SU-DHL-6 (cell line): ENCODE results near the gene ZNF831.

ENCODE experiments used
- H2AFZ ChIP-seq: fragments of 200-600 bp; sonication (generic); 2 replicates; pipeline ENCODE4 v1.6.1; 2014; ENCODE audit warnings: low read depth, mild to moderate bottlenecking, moderate library complexity, mixed read lengths, antibody characterized with exemption, low read length; ENCODE audit not compliant: severe bottlenecking
- H3F3A ChIP-seq: fragments of 200-600 bp; shearing (Covaris generic); 2 replicates; pipeline ENCODE4 v1.6.0; 2016; ENCODE audit warnings: antibody characterized with exemption, mild to moderate bottlenecking; ENCODE audit not compliant: insufficient read depth
- H3K27ac ChIP-seq: fragments of 200-600 bp; sonication (generic); 2 replicates; pipeline ENCODE4 v1.5.1; 2016; ENCODE audit warnings: low read depth, mild to moderate bottlenecking, low read length, moderate library complexity, mixed read lengths
- H3K27me3 ChIP-seq: fragments of 200-600 bp; sonication (generic), shearing (Covaris generic); 2 replicates; pipeline ENCODE4 v1.6.0; 2014; ENCODE audit warnings: mild to moderate bottlenecking, low read length
- H3K36me3 ChIP-seq: fragments of 200-600 bp; sonication (generic); 2 replicates; pipeline ENCODE4 v1.6.1; 2014; ENCODE audit warnings: mild to moderate bottlenecking, low read length, mixed read lengths
- H3K4me2 ChIP-seq: fragments of 300-600, 200-600 bp; shearing (Covaris generic), sonication (generic); 2 replicates; pipeline ENCODE4 v1.6.0; 2014; ENCODE audit warnings: low read length, low read depth, mild to moderate bottlenecking; ENCODE audit not compliant: poor library complexity, severe bottlenecking
- H3K4me3 ChIP-seq: fragments of 200-600 bp; sonication (generic); 2 replicates; pipeline ENCODE4 v1.5.1; 2014; ENCODE audit warnings: antibody characterized with exemption, low read length, mild to moderate bottlenecking, mixed read lengths; ENCODE audit not compliant: insufficient read depth, poor library complexity, severe bottlenecking
- H3K79me2 ChIP-seq: fragments of 200-600 bp; sonication (generic); 2 replicates; pipeline ENCODE4 v1.6.1; 2014; ENCODE audit warnings: mild to moderate bottlenecking, low read length, moderate library complexity; ENCODE audit not compliant: insufficient read depth
- H3K9ac ChIP-seq: fragments of 200-600 bp; sonication (generic); 2 replicates; pipeline ENCODE4 v1.7.0; 2014; ENCODE audit warnings: mild to moderate bottlenecking, low read length
- H3K9me2 ChIP-seq: fragments of 200-600 bp; sonication (generic); replicated peaks from 2 replicates; pipeline ENCODE4 v1.6.1; 2014; ENCODE audit warnings: low read length; ENCODE audit not compliant: insufficient read depth
- H3K9me3 ChIP-seq: fragments of 200-600 bp; sonication (generic); 2 replicates; pipeline ENCODE4 v1.6.1; 2014; ENCODE audit warnings: low read length, mixed read lengths; ENCODE audit not compliant: insufficient read depth
- H4K20me1 ChIP-seq: fragments of 200-600 bp; sonication (generic); 2 replicates; pipeline ENCODE4 v1.6.1; 2014; ENCODE audit warnings: low read depth, mild to moderate bottlenecking, antibody characterized with exemption, low read length, moderate library complexity, mixed read lengths
- CTCF ChIP-seq: fragments of 200-600 bp; sonication (generic); IDR thresholded peaks from one replicate; pipeline ENCODE4 v1.5.1; 2017; ENCODE audit warnings: antibody characterized with exemption, mild to moderate bottlenecking, low read length, moderate library complexity; ENCODE audit not compliant: insufficient read depth, poor library complexity, severe bottlenecking
- EZH2phosphoT487 ChIP-seq: fragments of 200-600 bp; sonication (generic), shearing (Covaris generic); conservative IDR thresholded peaks from 2 replicates; pipeline ENCODE4 v1.6.1; 2018; ENCODE audit warnings: mild to moderate bottlenecking, antibody characterized with exemption, low read length, moderate library complexity, mixed read lengths

ZNF831 gene

GRCh38 chr20:59295531-59295930, 131.9 kb downstream of the ZNF831 start:
- H3K9me3 ChIP-seq: no peaks in the 10 kb centered on the region
- no peak overlapping the region for H2AFZ ChIP-seq
- no peak overlapping the region for H3K4me3 ChIP-seq
- H3K9ac ChIP-seq: no peak overlapping the region
- no peaks in the 10 kb centered on the region for H3F3A ChIP-seq
- no peaks in the 10 kb centered on the region for H4K20me1 ChIP-seq
- no peak overlapping the region for H3K4me2 ChIP-seq
- H3K9me2 ChIP-seq: no peaks in the 10 kb centered on the region
- H3K27ac ChIP-seq: no peak overlapping the region
- TF ChIP-seq EZH2phosphoT487: no peak
- no peak for TF ChIP-seq CTCF
- H3K27me3 ChIP-seq: 0 out of 2 replicates have a peak, but pooled peaks cover 5% of the 10 kb centered on the region
- no peaks in the 10 kb centered on the region for H3K36me3 ChIP-seq
- no peaks in the 10 kb centered on the region for H3K79me2 ChIP-seq

- Histone ChIP-seq H3K27me3 (0 out of 2 replicates have a peak, but pooled peaks cover 5% of the 10 kb centered on the region), H3K9me3 (no peaks in the 10 kb centered on the region), H3F3A (no peaks in the 10 kb centered on the region), H3K4me2 (no peak overlapping the region), H4K20me1 (no peaks in the 10 kb centered on the region), H3K79me2 (no peaks in the 10 kb centered on the region), H3K4me3 (no peak overlapping the region), H2AFZ (no peak overlapping the region), H3K9me2 (no peaks in the 10 kb centered on the region), H3K27ac (no peak overlapping the region), H3K36me3 (no peaks in the 10 kb centered on the region), H3K9ac (no peak overlapping the region)
- TF ChIP-seq CTCF (no peak), EZH2phosphoT487 (no peak)
Observed at GRCh38 chr20:59297686-59298085, 134.1 kb downstream of the ZNF831 start.

GRCh38 chr20:59299945-59300332, 136.3 kb downstream of the ZNF831 start:
- Histone ChIP-seq H3K4me2 (no peak overlapping the region), H2AFZ (no peak overlapping the region), H3K9me3 (no peaks in the 10 kb centered on the region), H3K36me3 (no peaks in the 10 kb centered on the region), H3K9me2 (no peaks in the 10 kb centered on the region), H3K27me3 (0 out of 2 replicates have a peak, but pooled peaks cover 8% of the 10 kb centered on the region), H3K79me2 (no peaks in the 10 kb centered on the region), H3K9ac (no peak overlapping the region), H3K4me3 (no peak overlapping the region), H4K20me1 (no peaks in the 10 kb centered on the region), H3F3A (no peaks in the 10 kb centered on the region), H3K27ac (no peak overlapping the region)
- TF ChIP-seq CTCF (no peak), EZH2phosphoT487 (no peak)
